ENCODE measurements around the gene ACSL3.
A peak's percentile ranks its signal among the peaks of the same experiment; 100 is the strongest.

Gene ACSL3

DNA sequence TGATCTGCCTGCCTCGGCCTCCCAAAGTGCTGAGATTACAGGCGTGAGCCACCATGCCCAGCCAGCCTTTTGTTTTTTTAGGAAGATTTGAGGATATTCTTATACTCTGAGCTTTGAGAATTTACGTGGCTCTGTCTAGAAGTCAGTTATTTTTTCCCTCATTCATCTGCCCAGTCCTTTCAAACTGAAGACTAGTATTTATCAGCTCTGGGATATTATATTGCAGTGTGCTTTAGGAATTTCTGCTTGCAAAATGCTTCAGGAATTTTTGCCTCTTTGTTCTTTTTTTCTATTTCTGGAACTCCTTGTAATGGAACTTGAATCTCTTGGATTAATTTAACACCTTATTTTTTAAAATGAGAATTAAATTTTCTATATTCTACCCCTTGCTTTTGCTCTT, 22.6 kb downstream of the ACSL3 start:
- DNase-seq = no peak
- ATAC-seq = no peak

DNA sequence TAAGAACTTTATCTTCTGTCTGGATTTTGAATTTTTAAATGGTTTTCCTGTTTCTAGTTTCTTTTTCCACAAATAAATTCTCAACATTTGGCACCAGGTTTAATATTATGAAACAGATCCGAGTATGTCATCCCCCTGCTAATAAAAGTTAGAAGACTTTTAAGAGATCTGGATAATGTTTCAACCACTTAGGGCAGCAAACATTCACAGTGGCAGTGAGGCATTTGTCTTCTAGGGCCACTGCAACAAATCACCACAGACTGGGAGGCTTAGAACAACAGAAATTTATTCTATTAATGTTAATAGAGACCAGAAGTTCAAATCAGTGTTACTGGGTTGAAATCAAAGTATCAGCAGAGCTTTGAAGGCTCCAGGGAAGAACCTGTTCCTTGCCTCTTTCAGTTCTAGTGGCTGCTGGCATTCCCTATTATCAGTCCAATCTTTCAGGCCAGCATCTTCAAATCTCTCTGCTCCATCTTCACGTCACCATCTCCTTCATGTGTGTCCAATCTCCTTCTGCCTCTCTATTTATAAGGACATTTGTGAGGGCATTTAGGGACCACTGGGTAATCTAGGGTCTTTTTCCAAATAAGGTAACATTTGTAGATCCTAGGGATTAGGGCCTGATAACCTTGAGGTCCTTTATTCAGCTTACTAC, 23.4 kb downstream of the ACSL3 start:
- DNase-seq (no peak), ATAC-seq (no peak)

DNA sequence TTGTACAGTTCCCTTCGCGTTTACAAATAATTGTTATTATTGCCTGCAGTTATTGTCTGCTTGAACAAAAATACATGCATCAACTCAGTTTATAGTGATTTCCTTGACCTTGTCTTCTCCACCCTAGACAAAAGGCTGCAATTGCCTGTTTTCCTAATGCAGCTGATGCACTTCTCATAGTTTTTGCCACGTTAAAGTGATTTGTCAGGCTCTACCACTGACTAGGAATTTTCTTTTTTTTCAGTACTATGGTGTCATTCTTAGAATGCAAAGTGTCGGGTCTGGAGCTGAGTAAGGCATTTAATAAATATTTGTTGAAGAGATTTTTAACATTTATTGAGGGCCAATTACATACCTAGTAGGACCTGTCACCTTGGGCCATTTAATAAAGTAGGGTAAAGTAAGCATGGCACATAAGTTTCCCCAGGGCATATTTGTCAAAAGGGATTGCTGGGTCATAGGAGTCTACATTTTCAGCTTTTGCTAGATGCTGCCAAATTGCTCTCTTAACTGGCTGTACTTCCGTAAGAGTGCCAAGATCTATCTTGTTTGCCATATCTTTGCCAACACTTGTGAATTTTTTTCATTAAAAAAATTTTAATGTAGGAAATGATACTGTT, 24.1 kb downstream of the ACSL3 start:
- DNase-seq = no peak
- ATAC-seq = no peak

DNA sequence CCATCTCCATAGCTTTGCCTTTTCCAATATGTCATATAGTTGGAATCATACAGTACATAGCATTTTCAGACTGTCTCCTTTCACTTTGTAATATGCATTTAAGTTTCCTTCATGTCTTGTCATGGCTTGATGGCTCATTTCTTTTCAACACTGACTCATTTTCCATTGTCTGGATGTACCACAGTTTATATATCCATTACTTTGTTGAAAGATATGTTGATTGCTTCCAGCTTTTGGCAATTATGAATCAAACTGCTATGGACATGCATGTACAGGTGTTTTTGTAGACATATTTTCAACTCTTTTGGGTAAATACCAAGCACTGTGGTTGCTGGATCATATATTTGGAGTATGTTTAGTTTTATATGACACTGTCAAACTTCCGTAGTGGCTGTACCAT, 26.3 kb downstream of the ACSL3 start:
- ATAC-seq = no peak
- DNase-seq = no peak

DNA sequence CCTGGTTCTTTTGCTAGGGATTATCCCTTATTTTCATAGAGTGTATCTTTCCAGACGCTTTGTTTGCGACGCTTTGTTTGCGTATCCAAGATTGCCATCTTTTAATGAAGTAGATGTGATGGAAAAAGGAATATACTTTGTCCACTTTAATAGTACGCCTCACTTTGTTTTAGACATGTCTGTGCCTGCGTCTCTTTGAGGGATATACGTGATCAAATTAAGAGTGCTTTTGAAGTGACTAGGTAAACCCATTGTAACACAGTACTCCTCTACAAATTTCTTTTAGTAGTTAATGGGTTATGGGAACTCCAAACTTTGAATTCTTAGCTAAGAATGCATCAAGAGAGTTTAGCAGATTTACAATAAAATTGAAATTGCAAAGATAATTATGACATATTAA, 27.9 kb downstream of the ACSL3 start:
- DNase-seq = no peak
- ATAC-seq = no peak

DNA sequence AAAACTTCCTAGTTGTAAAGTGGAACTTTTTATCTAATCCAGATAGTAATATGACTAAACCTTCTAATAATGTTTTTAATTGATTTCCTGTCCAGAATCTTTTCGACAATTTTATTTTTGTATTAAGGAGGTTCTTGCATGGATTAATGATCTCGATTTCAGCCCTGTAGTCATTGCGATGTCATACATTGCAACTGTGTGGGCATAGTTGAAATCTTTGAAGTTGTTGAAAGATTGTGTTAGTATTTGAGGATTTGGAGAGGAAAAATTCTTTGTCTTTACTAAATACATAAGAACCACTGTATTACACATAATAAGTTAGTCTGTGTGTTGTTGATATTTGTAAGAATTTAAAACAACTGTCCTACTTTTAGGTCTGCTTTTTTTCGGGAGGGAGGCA, 31.1 kb downstream of the ACSL3 start:
- no peak for DNase-seq

DNA sequence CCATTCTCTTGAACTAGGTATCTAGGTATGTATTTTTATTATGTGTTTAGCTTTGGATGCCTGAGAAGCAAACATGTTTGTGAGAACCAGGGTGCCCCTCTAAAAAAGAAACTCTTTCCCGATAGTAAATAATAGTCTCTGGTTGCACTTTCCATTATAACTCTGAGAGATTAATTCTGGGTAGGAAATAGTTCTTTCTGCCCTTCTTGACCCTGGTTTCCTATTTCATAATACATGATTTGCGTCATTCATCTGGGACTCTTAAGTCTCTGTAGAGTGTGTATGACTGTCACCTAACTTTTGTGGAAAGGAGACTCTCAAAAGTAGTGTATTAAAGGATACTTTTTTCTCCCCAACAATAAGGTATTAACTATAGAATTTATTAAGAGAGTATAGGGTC, 31.5 kb downstream of the ACSL3 start:
- ATAC-seq (no peak), DNase-seq (no peak)

More for the DNA sequence above, 31.1 kb downstream of the ACSL3 start:
- no peak for ATAC-seq

DNA sequence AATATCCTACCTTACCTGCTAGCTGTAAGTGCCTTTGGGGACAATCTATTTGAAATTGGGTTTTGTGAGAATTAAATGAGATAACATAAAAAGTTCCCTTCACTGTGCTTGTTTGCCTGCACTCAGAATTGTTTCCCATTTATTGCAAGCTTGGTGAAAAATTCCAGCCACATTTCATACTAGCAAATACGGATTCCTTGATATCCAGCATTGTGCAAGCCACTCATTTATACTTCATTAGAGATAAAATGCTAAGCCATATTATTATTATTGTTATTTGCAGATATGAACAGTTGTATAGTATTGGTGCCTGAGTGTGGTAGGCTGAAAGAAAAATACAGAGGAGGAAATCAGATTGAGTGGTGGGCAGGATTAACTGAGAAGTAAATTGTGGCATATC, 31.9 kb downstream of the ACSL3 start:
- no peak for DNase-seq
- no peak for ATAC-seq

DNA sequence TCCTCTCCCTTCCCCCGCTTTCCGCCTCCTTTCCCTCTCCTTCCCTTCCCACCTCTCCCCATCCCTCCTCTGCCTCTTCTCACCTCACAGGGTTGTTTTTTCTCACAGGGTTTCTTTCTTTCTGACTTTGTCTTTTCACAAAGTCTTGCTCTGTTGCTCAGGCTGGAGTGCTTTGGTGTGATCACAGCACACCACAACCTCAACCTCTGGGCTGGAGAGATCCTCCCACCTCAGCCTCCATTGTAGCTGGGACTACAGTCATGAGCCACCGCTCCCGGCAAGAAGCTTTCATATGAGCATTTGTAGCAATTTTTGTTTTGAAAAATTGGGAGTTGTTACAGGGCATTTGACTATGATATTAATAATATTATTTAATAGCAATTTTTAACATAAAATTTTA, 32.9 kb downstream of the ACSL3 start:
- ATAC-seq (no peak), DNase-seq (no peak)

DNA sequence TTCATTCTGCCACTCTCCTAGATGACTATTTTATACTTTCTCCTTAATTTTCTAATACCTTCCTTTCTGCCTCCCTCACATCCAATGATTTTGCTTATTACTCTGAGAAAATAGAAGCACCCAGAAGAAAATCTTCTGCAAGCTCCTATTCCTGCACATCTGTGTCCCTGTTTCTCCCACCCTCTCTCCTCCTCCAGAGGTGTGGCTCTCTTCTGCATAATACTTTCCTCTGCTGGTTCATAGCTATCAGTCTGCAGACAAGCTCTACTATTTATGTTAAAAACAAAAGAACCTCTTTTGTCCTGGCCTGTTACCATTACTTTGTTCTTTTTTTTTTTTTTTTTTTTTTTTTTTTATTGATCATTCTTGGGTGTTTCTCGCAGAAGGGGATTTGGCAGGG, 34.3 kb downstream of the ACSL3 start:
- DNase-seq = no peak
- no peak for ATAC-seq

DNA sequence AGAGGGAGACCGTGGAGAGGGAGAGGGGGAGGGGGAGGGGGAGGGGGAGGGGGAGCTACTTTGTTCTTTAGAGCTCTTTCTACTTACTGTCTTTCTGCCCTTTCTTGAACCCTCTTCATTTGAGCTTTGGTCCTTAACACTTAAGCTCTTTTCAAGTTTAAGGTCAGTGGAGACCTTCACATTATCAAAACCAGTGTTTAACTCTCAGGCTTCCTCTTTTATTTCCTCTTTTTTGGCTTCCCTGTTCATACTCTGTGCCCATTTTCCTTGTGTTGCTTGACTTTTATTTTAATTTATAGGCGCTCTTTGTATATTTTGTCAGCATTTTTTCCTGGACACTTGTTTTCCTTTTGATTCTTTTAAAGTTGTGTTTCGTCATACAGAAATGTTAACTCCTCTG, 37.1 kb downstream of the ACSL3 start:
- no peak for DNase-seq
- ATAC-seq = no peak

DNA sequence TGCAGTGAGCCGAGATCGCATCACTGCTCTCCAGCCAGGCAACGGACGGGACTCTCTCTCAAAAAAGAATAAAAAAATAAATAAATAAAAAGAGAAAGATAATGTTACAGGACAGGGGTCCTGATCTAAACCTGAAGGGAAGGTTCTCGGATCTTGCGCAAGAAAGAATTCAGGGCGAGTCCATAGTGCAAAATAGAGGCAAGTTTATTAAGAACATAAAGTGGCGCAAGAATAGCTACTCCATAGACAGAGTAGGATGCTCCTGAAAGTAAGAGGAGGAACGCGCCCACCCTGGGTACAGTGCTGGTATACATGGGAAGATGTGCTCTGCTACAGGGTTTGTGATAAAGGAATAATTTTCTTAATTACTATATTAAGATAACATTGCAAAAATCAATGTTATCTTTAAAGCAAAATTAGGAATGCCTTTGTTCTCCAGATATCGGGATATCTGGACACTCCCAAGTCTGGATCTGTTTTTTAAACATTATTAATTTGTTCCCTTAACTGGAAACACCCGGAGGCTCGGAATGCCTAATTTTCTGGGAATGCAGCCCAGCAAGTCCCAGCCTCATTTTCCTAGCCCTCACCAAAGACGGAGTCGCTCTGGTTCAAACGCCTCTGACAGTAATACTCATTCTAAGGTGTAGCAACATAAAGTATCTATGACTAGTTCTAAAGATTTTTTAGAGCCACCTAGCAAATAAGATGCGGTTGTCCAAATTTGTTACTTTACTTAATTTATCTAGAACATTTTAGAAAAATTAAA, 38.8 kb downstream of the ACSL3 start:
- ATAC-seq (no peak), DNase-seq (no peak)

DNA sequence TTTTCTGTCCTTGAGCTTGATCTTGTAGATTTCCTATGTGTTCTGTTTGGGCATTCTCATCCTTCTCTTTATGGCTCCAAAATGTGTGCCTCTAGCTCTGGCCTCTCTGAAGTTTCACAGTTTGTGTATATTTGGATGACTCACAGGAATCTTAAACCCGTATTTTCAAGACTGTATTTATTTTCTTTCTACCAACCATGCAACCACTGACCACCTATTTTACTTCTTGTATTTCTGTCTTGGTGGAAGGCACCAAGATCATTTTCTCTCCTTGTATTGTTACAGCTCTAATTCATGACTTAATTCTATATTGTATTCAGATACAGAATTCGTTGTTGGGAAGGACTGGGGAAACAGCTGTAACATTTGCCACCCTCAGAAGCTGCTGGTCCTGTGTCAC, 39.5 kb downstream of the ACSL3 start:
- ATAC-seq = no peak
- DNase-seq = no peak

DNA sequence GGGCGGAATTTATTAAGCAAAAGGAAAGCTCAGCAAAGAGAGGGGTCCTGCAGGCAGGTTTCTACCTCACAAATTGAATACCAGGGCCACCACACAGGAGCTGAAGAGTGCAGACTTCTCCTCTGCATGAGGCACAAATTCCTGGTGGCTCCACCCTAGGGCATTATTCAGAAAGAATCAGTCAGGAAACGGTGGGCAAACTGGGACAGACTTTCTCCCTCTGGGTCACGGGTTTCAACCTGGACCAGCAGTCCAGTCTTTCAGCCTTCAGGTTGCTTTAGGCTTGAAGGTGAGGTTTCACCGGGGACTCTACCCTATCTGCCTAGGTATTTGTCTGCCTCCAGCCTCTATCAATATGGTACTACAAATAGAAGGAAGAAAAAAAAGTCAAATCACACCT, 41.8 kb downstream of the ACSL3 start:
- DNase-seq = no peak
- no peak for ATAC-seq

DNA sequence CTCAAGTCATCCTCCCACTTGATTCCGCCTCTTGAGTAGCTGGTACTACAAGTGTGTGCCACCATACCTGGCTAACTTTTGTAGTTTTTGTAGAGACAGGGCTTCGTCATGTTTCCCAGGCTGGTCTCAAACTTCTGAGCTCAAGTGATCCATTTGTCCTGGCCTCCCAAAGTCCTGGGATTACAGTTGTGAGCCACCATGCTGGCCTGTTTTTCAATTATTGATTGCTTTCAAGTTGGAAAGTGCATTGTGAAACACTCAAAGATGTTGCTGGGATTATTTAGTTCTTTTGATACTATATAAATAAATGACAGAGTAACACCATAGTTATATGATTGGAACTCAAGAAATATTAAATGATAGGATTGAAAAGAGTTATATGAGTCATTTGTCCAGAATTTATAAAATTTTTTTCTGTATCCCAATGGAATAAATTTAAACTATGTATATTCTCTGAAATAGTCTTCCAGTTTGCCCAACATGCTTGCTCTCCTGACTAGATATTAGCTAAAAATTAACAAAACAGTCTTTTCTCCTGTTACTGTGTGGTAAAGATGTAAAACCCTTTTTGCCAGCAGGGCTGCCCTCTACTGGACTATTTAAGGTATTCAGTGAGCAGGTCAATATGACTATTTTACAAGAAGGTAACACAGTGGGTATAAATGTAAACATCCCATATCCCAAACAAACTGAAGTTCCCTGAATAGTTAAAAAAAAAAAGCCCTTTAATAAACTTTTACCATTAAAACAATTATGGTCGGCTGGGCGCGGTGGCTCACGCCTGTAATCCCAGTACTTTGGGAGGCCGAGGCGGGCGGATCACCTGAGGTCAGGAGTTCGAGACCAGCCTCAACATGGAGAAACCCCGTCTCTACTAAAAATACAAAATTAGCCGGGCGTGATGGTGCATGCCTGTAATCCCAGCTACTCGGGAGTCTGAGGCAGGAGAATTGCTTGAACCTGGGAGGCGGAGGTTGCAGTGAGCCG, 42.7 kb downstream of the ACSL3 start:
- DNase-seq = no peak
- no peak for ATAC-seq

DNA sequence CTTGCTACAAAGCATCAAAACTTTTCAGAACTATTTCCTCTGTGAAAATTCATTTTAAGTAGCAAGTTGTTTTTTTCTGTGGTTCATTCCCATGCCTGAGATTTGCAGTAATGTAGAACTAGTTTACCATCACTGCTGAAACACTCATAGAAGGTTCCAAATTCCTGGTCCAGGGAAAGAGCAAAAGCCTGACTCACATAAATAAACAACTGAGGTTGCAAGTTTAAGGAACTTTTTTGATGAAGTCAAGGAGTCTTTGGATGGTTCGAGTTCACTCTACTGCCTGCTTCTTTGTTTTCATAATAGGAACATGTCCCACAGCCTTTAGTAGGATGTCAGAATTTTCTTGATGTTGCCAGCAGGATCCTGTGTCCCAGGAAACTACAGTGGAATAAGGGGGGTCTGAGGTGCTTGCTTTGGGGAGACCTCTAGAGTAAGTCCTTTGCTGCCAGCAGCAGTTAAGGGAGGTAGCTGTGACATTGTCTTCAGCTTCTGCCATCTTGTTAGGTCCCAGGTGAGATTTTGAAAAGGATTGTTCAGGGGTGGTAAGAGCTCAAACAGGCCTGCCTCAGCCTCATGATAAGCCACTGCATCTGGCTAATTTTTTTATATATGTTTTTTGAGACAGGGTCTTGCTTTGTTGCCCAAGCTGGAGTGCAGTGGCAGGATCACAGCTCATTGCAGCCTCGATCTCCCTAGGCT, 43.9 kb downstream of the ACSL3 start:
- DNase-seq = no peak
- ATAC-seq = no peak

DNA sequence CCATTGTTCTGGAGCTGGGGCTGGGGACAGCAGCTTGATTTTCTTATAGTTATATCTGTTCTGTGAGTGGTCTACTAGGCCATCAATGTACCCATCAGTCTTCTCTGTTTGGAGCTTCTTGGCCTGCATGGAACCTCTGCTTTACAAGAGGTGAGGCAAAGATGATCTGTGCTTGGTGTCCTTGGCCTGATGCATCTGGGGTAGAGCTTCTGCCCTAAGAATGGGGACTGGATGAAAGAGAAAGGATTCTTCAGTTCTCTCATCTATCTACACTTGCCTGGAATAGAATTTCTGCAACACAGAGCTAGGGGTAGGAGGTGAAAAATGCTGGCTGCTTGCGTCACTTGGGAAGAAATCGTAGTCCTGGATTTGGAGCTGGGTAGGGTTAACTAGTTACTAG, 46.2 kb downstream of the ACSL3 start:
- DNase-seq = no peak
- ATAC-seq = no peak

DNA sequence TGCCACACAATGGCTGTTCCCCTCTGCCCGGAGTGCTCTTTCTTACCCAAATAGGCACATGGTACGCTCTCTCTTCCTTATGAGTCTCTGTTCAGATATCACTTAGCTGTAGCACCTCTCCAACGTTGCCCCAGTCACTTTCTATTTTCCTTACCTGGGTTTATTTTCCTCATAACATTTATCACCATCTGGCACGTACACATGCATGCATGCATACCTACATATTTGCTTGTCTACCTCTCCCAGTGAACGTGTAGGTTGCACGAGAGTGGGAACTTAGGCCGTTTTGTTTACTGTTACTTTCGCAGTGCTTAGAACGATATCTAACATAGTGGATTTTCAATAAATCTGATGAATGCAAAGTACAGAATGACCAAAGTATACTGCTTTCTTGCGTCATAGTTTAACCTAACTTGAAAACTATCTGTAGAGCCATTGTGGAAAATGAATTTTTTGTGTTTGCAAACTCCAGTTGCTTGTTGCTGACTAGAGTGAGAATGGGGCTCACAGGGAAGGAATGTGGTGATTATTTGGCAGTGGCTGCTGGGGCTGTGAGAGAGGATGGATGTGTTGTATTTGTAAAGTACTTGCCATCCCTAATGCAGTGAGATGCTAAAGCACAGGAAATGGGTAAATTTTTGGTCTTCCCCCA, 47.1 kb downstream of the ACSL3 start:
- no peak for ATAC-seq
- no peak for DNase-seq

DNA sequence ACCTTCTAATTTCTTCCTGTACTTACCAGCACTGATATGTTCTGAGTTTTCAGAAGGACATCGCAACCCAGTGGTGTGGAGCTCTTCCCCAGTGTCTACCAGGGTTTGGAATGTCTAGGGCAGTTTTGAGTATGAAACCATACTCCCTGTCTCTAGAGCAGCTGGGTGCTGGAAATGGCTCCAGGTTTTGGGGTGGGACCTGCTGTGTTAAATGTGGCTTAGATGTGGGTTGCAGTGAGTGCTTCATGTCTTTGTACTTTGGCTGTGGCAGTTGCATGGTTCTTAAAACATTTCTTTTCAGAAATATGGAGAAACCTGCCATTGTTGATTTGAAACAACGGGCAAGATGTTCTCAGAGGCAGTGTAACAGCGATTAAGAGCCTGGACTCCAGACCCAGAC, 48.5 kb downstream of the ACSL3 start:
- ATAC-seq = no peak
- DNase-seq = no peak

DNA sequence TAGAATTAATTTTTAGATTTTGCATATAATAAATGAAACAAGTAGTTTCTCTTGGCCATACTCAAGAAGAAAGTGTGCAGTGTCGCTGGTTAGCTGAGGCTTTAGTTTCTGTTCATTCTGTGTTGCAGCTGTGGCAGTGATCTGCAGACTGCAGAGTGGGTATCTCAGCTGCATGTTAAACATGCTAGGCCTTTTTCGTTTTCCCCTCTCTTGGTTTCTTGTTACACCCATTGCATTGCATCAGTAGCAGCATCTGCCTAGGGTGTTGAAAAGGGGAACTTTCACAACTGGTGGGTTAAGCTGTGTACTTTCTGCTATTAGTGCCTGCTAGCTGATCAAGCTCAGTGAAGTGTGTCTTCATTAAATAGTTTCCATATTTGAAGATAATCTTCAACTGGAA, 51.3 kb downstream of the ACSL3 start:
- no peak for DNase-seq
- ATAC-seq = peak; percentile 72

DNA sequence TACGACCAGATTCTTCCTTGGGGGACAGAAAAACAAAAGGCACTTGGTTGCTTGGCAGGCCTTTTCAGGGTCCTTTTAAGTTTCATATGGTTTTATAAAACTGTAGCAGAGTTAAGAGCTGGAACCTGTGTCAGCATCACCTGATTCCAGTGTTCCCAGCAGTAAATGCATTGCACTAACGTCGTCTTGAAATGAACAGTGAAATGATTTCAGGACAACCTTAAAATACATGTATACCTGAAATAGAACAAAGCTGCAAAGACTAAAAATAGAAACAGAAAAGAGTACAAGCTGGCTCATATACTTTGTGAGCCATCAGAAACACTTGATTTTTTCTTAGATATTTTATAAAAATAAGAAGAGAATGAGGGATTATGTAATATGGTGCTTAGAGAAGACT, 51.9 kb downstream of the ACSL3 start:
- ATAC-seq (no peak), DNase-seq (no peak)
